HepG2 (cell line): ENCODE results near the gene C4orf36. TPM values are rescaled to one million over a fixed set of nuclear protein-coding genes. Genes with fewer than 3 reads are reported as not detected.

Source experiments
- ATAC-seq: fragments of 200-7000 bp; cut with Tn5 transposase; 3 replicates; pipeline ENCODE4 v1.9.1; 2020; ENCODE audit warnings: mild to moderate bottlenecking, moderate library complexity
- BruUV-seq: library from RNA; stranded (reverse); fragments of 400-500 nt; replicated peaks from 2 replicates; lab custom pipeline; 2021; lab: Mats Ljungman, UMichigan
- CTCF ChIA-PET: fragments of 300-600 bp; formaldehyde crosslinking; extraction: SDS; loops from one replicate; lab custom pipeline; 2021; ENCODE audit warnings: low total read pairs, inconsistent platforms, low intra/inter-chr PET ratio; lab: Yijun Ruan, JAX
- POLR2A ChIA-PET: fragments of 350-600 bp; sonication (Branson Sonifier 250); formaldehyde crosslinking; loops from one replicate; lab custom pipeline; 2020; ENCODE audit warnings: antibody characterized with exemption, inconsistent platforms; lab: Yijun Ruan, JAX
- DNase-seq: peaks from one replicate; pipeline ENCODE4 v3.0.0-alpha.2; 2015; ENCODE audit warnings: low spot score
- FAIRE-seq: peaks from 3 replicates; lab custom pipeline; 2011; peaks lifted over from hg19 to GRCh38; lab: Jason Lieb, UNC
- H2AFZ ChIP-seq: one replicate; pipeline ENCODE4 v1.6.1; 2011; ENCODE audit warnings: low read length, inconsistent platforms
- H3K27ac ChIP-seq: fragments of 300-600 bp; 3 replicates; pipeline ENCODE4 v1.8.0; 2011; ENCODE audit warnings: mixed run types, mild to moderate bottlenecking, mixed read lengths, low read length, inconsistent platforms; ENCODE audit not compliant: insufficient read depth; ENCODE audit errors: extremely low read length
- H3K27me3 ChIP-seq, 2 experiments: fragments of 200-600 bp in 1 of 2; 2 replicates in 1 of 2; 3 replicates in 1 of 2; pipeline versions ENCODE4 v1.6.0 to v1.8.0; 2011; ENCODE audit warnings: low read length in 2 of 2, mild to moderate bottlenecking in 2 of 2, moderate library complexity in 2 of 2, inconsistent platforms in 1 of 2; ENCODE audit not compliant: insufficient read depth in 2 of 2, control insufficient read depth in 1 of 2
- H3K36me3 ChIP-seq, 2 experiments: fragments of 200-600 bp in 1 of 2; replicated peaks in 1 of 2; 2 replicates in 1 of 2; 3 replicates in 1 of 2; pipeline versions ENCODE4 v1.5.1 to v1.8.0; 2011; ENCODE audit warnings: low read length in 2 of 2, inconsistent platforms in 1 of 2; ENCODE audit not compliant: insufficient read depth in 2 of 2, control insufficient read depth in 1 of 2
- H3K4me1 ChIP-seq: 2 replicates; pipeline ENCODE4 v1.5.1; 2012; ENCODE audit warnings: low read length, inconsistent platforms; ENCODE audit not compliant: insufficient read depth
- H3K4me2 ChIP-seq: 2 replicates; pipeline ENCODE4 v1.6.0; 2011; ENCODE audit warnings: low read depth, low read length, inconsistent platforms
- H3K4me3 ChIP-seq, 3 experiments: fragments of 200-600 bp in 1 of 3; sonication (generic), shearing (Covaris generic) in 1 of 3; replicated peaks in 1 of 3; 2 replicates each; pipeline ENCODE4 v1.5.1; 2011 to 2016; ENCODE audit warnings: low read length in 3 of 3, inconsistent platforms in 2 of 3, low read depth in 2 of 3, mild to moderate bottlenecking in 2 of 3, control low read depth in 1 of 3, mixed read lengths in 1 of 3; ENCODE audit not compliant: insufficient read depth in 1 of 3
- H3K79me2 ChIP-seq: one replicate; pipeline ENCODE4 v1.6.1; 2011; ENCODE audit warnings: low read length, inconsistent platforms; ENCODE audit not compliant: insufficient read depth
- H3K9ac ChIP-seq: 2 replicates; pipeline ENCODE4 v1.6.0; 2011; ENCODE audit warnings: mild to moderate bottlenecking, low read depth, low read length, inconsistent platforms; ENCODE audit not compliant: insufficient read depth
- H3K9me3 ChIP-seq: 2 replicates; pipeline ENCODE4 v1.5.1; 2012; ENCODE audit warnings: mild to moderate bottlenecking, low read length
- H4K20me1 ChIP-seq: 2 replicates; pipeline ENCODE4 v1.6.0; 2011; ENCODE audit warnings: inconsistent platforms, mild to moderate bottlenecking, low read length, moderate library complexity; ENCODE audit not compliant: insufficient read depth
- CHCHD3 ChIP-seq: sonication (generic); formaldehyde crosslinking; IDR thresholded peaks from 2 replicates; pipeline ENCODE4 v1.8.0; 2022; ENCODE audit warnings: mild to moderate bottlenecking, missing genetic modification reagents, moderate library complexity
- ZNF121 ChIP-seq: sonication (generic); formaldehyde crosslinking; IDR thresholded peaks from 2 replicates; pipeline ENCODE4 v1.5.0; 2020; ENCODE audit warnings: mild to moderate bottlenecking, missing genetic modification reagents
- WGBS: methylation state at CpG from one replicate; pipeline ENCODE4 v1.1.6; 2017; ENCODE audit warnings: low lambda C conversion rate; 5-methylcytosine and 5-hydroxymethylcytosine counted together
- in situ Hi-C: cut with HindIII; loops from 2 replicates; pipeline ENCODE4 v1.10.0; 2017; ENCODE audit warnings: low pct_unique_long_range_greater_than_20kb; ENCODE audit not compliant: extremely low pct_ligation_motif_present
- intact Hi-C: fragments of 100-400 bp; cut with micrococcal nuclease; formaldehyde crosslinking; loops from one replicate; pipeline ENCODE4 v1.10.0; 2022; ENCODE audit not compliant: unreplicated experiment
- polyA plus RNA-seq, 8 experiments: library from polyadenylated mRNA; depleted of rRNA in 3 of 8; stranded (reverse) in 7 of 8; unstranded in 1 of 8; fragments of >200 nt; fragmentation: Illumina TruSeq in 4 of 8; extraction: Trizol in 4 of 8; gene quantifications; 2 replicates each; pipeline versions ENCODE4 v1.2.1 to v1.2.3, GENCODE V29; 2011 to 2016; ENCODE audit warnings: low read depth in 4 of 8, missing spikeins in 1 of 8, mixed read lengths in 1 of 8; ENCODE audit not compliant: insufficient read depth in 1 of 8
- total RNA-seq, 5 experiments: library from RNA; depleted of rRNA; stranded (reverse); fragments of >200 nt; fragmentation: Illumina TruSeq; extraction: Trizol; gene quantifications; 2 replicates each; pipeline ENCODE4 v1.2.3, GENCODE V29; 2016; ENCODE audit warnings: low read depth in 1 of 5
- TF ChIP-seq, protein P1 (sequence below): sonication (generic); formaldehyde crosslinking; IDR thresholded peaks from 2 replicates; pipeline ENCODE4 v1.9.0; 2021; ENCODE audit warnings: mild to moderate bottlenecking, missing genetic modification reagents

Gene C4orf36
- total and polyA plus RNA-seq, 2 of the 13 experiments (the other 11 are each of a cell fraction or from before 2014, with no cell fraction given), result 0.63 TPM; not detected in 1

DNA sequence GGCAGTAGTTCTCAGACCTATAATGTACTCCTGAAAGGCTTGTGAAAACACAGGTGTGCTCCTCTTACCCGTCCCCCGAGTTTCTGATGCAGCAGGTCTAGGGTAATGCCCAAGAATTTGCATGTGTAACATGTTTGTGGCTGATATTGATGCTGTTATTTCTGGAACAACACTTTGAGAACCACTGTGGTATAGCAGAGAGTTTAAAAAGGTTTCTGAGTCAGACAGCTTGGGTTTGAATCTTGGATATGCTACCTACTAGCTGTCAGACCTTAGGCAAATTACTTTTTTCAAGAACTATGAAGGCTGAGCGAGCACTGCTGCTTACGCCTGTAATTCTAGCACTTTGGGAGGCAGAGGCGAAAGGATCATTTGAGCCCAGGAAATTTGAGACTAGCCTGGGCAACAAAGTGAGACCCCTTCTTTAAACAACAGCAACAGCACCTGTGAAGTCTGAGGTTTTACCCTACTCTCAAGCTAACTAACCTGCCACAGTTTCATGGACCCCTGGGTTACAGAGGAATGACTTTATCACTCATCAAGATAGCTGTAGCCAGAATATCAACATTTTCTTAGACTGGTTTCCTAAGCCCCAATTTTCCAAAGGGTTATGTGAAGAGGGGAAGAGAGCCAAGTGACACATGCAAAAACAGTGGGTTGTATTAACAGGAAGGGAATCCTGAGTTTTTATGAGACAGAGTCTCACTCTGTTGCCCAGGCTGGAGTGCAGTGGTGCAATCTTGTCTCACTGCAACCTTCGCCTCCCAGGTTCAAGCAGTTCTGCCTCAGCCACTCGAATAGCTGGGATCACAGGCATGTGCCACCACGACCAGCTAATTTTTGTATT is 47.7 kb upstream of the C4orf36 start:
- H3K9ac ChIP-seq, result peak overlapping the region; percentile 23
- H3K79me2 ChIP-seq, result peaks cover 85% of the 10 kb centered on the region
- H4K20me1 ChIP-seq, result 0 out of 2 replicates have a peak, but pooled peaks cover 1% of the 10 kb centered on the region
- FAIRE-seq, result no peak
- H3K4me1 ChIP-seq, result peaks cover 79% of the 10 kb centered on the region
- no peaks in the 10 kb centered on the region; a peak in 1 of 5 replicates for H3K27me3 ChIP-seq
- ChIA-PET CTCF (no interaction called here), POLR2A (interaction anchor here (0.5 to 3.6 kb wide), 4 partner anchors 21 to 66 kb away, joined by 3 to 18 read pairs (median 4); no protein-coding TSS in a partner anchor)
- peak overlapping the region; percentile 35 for H3K27ac ChIP-seq
- H3K4me2 ChIP-seq, result peak overlapping the region; percentile 55
- no TSS peak for BruUV-seq
- no peak for DNase-seq
- ATAC-seq, result no peak
- H3K4me3 ChIP-seq, result no peak overlapping the region; a peak in 2 of 6 replicates
- no peaks in the 10 kb centered on the region for H3K36me3 ChIP-seq
- in situ Hi-C loops (loop anchor here (5.0 kb wide), 1 partner anchor 67 kb away; no protein-coding TSS in a partner anchor), intact Hi-C loops (loop anchor here (5.0 kb wide), 2 partner anchors 152 to 167 kb away; no protein-coding TSS in a partner anchor)
- WGBS, result 80% methylated on average over 8 of the region's 8 CpGs
- TF ChIP-seq ZNF121 (CRISPR knock-in tag) (peak; percentile 81), CHCHD3 (CRISPR knock-in tag) (no peak)
- TF ChIP-seq, protein P1, sequence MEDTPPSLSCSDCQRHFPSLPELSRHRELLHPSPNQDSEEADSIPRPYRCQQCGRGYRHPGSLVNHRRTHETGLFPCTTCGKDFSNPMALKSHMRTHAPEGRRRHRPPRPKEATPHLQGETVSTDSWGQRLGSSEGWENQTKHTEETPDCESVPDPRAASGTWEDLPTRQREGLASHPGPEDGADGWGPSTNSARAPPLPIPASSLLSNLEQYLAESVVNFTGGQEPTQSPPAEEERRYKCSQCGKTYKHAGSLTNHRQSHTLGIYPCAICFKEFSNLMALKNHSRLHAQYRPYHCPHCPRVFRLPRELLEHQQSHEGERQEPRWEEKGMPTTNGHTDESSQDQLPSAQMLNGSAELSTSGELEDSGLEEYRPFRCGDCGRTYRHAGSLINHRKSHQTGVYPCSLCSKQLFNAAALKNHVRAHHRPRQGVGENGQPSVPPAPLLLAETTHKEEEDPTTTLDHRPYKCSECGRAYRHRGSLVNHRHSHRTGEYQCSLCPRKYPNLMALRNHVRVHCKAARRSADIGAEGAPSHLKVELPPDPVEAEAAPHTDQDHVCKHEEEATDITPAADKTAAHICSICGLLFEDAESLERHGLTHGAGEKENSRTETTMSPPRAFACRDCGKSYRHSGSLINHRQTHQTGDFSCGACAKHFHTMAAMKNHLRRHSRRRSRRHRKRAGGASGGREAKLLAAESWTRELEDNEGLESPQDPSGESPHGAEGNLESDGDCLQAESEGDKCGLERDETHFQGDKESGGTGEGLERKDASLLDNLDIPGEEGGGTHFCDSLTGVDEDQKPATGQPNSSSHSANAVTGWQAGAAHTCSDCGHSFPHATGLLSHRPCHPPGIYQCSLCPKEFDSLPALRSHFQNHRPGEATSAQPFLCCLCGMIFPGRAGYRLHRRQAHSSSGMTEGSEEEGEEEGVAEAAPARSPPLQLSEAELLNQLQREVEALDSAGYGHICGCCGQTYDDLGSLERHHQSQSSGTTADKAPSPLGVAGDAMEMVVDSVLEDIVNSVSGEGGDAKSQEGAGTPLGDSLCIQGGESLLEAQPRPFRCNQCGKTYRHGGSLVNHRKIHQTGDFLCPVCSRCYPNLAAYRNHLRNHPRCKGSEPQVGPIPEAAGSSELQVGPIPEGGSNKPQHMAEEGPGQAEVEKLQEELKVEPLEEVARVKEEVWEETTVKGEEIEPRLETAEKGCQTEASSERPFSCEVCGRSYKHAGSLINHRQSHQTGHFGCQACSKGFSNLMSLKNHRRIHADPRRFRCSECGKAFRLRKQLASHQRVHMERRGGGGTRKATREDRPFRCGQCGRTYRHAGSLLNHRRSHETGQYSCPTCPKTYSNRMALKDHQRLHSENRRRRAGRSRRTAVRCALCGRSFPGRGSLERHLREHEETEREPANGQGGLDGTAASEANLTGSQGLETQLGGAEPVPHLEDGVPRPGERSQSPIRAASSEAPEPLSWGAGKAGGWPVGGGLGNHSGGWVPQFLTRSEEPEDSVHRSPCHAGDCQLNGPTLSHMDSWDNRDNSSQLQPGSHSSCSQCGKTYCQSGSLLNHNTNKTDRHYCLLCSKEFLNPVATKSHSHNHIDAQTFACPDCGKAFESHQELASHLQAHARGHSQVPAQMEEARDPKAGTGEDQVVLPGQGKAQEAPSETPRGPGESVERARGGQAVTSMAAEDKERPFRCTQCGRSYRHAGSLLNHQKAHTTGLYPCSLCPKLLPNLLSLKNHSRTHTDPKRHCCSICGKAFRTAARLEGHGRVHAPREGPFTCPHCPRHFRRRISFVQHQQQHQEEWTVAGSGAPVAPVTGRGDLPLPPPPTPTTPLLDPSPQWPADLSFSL (CRISPR knock-in tag), result no peak
- H3K9me3 ChIP-seq, result no peaks in the 10 kb centered on the region
- H2AFZ ChIP-seq, result no peak overlapping the region
